HFFc6 (cell line): ENCODE measurements around the gene YKT6. TPM values are rescaled to one million over a fixed set of nuclear protein-coding genes. Genes with fewer than 3 reads are reported as not detected.
A peak's percentile ranks its signal among the peaks of the same experiment; 100 is the strongest.

Experiments
- DNase-seq: peaks from one replicate; pipeline ENCODE4 v3.0.0-alpha.2; 2018
- H3K27ac Mint-ChIP-seq: 2 replicates; pipeline ENCODE4 v1.8.0; 2020; ENCODE audit warnings: mild to moderate bottlenecking, mixed read lengths
- H3K27me3 Mint-ChIP-seq: 2 replicates; pipeline ENCODE4 v1.8.0; 2021; ENCODE audit warnings: mild to moderate bottlenecking, moderate library complexity, mixed read lengths; ENCODE audit not compliant: insufficient read depth
- H3K36me3 Mint-ChIP-seq: 2 replicates; pipeline ENCODE4 v1.8.0; 2021; ENCODE audit warnings: low read depth, mixed read lengths
- H3K4me1 Mint-ChIP-seq: 2 replicates; pipeline ENCODE4 v1.8.0; 2020; ENCODE audit warnings: low read depth, mixed read lengths
- H3K4me3 Mint-ChIP-seq: 2 replicates; pipeline ENCODE4 v1.8.0; 2020; ENCODE audit warnings: mild to moderate bottlenecking, moderate library complexity, mixed read lengths
- H3K9me3 Mint-ChIP-seq: 2 replicates; pipeline ENCODE4 v1.8.0; 2020; ENCODE audit warnings: mild to moderate bottlenecking, mixed read lengths
- CTCF ChIP-seq: fragments of 200-600 bp; sonication (generic); IDR thresholded peaks from 2 replicates; pipeline ENCODE4 v1.5.0; 2021; ENCODE audit warnings: antibody characterized with exemption, mild to moderate bottlenecking
- long read RNA-seq: library from polyadenylated mRNA; unstranded; transcript quantifications from one replicate; pipeline ENCODE4 v2.0.0, GENCODE V29; 2019
- total RNA-seq, 6 experiments: library from RNA; stranded (reverse); fragmentation: NEBNext Ultra II Directional; extraction: Animal tissue kit (Norgen Biotek cat#: 25700); gene quantifications; 2 replicates in 1 of 6; 3 replicates in 5 of 6; pipeline ENCODE4 v1.2.3, GENCODE V29; 2021

The YKT6 gene
- total RNA-seq: 100 to 1,000 TPM; 155 to 174 (median 167) TPM
- long read RNA-seq, transcript YKT6-201 (7 exons, 2,696 nt): major isoform, 81 of 104 reads
- long read RNA-seq, partial matches to known transcripts: 16 of 104 reads
- long read RNA-seq, other reads (novel, unspliced or antisense): 4 of 104 reads

GRCh38 chr7:44200699-44201461 lies at the start of gene YKT6:
Gene YKT6, plus strand, starts transcription at chr7:44200978. Its CDS starts 158 bp downstream, at chr7:44201136.
- Mint-ChIP-seq H3K27me3 (no peaks in the 10 kb centered on the region; the same call in 1 of the 2 replicates), H3K4me3 (peak within 1 kb of the TSS; percentile 95), H3K36me3 (peaks cover 19% of the 10 kb centered on the region; the same call in 1 of the 2 replicates), H3K9me3 (no peaks in the 10 kb centered on the region), H3K4me1 (peaks cover 29% of the 10 kb centered on the region), H3K27ac (peak within 1 kb of the TSS; percentile 82)
- TF ChIP-seq CTCF: peak; percentile 78
- DNase-seq: peak; percentile 91

- Mint-ChIP-seq H3K27me3 (no peaks in the 10 kb centered on the region; the same call in none of the 2 replicates), H3K9me3 (no peaks in the 10 kb centered on the region), H3K4me1 (peaks cover 17% of the 10 kb centered on the region), H3K36me3 (no peaks in the 10 kb centered on the region), H3K4me3 (no peak overlapping the region), H3K27ac (no peak overlapping the region)
- TF ChIP-seq CTCF: no peak
- DNase-seq: no peak
Measured at GRCh38 chr7:44151956-44152355, 48.8 kb upstream of the YKT6 start.

- no peaks in the 10 kb centered on the region for H3K36me3 Mint-ChIP-seq
- H3K4me3 Mint-ChIP-seq: no peak overlapping the region
- H3K9me3 Mint-ChIP-seq: no peaks in the 10 kb centered on the region
- no peak overlapping the region for H3K27ac Mint-ChIP-seq
- TF ChIP-seq CTCF: no peak
- no peak for DNase-seq
- H3K4me1 Mint-ChIP-seq: peaks cover 17% of the 10 kb centered on the region
- no peaks in the 10 kb centered on the region; the same call in none of the 2 replicates for H3K27me3 Mint-ChIP-seq
Measured at GRCh38 chr7:44152971-44153947, 47.5 kb upstream of the YKT6 start.

GRCh38 chr7:44153948-44154335 lies 46.8 kb upstream of the YKT6 start:
- Mint-ChIP-seq H3K27me3 (no peaks in the 10 kb centered on the region; the same call in none of the 2 replicates), H3K4me3 (no peak overlapping the region), H3K9me3 (no peaks in the 10 kb centered on the region), H3K27ac (no peak overlapping the region), H3K36me3 (no peaks in the 10 kb centered on the region), H3K4me1 (peaks cover 17% of the 10 kb centered on the region)
- TF ChIP-seq CTCF: no peak
- no peak for DNase-seq

GRCh38 chr7:44154703-44155102 lies 46.1 kb upstream of the YKT6 start:
- no peaks in the 10 kb centered on the region for H3K36me3 Mint-ChIP-seq
- no peaks in the 10 kb centered on the region; the same call in none of the 2 replicates for H3K27me3 Mint-ChIP-seq
- no peak overlapping the region for H3K4me3 Mint-ChIP-seq
- TF ChIP-seq CTCF: no peak
- H3K4me1 Mint-ChIP-seq: peaks cover 17% of the 10 kb centered on the region
- DNase-seq: no peak
- no peaks in the 10 kb centered on the region for H3K9me3 Mint-ChIP-seq
- H3K27ac Mint-ChIP-seq: no peak overlapping the region
